Measurements from ENCODE around the gene WFIKKN2. TPM values are rescaled to one million over a fixed set of nuclear protein-coding genes. Genes with fewer than 3 reads are reported as not detected.

The WFIKKN2 gene
- total and polyA plus RNA-seq, 10 of the 15 experiments (the other 5 are each of a cell fraction or from before 2014, with no cell fraction given), result 0.06 TPM; not detected in 9

DNA sequence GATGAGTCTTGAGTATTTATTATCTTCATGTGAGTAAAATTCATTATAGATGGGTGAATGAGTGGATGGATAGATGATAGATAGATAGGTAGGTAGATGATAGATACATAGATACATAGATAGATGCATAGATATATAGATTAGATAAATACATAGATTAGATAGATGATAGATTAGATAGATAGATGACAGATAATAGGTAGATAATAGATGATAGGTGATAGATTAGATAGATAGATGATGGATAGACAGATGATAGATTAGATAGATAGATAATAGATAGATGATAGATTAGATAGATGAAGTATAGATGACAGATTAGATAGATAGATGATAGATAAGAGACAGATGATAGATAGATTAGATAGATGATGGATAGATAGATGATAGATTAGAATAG lies 21.8 kb upstream of the WFIKKN2 start:
- H2AFZ ChIP-seq (ENCODE audit: control insufficient read depth, low read depth, low read length), result no peak overlapping the region
- in situ Hi-C loops (cut with MboI), result no loop called here
- no peak overlapping the region for H3K4me3 ChIP-seq
- no peaks in the 10 kb centered on the region; a peak in 1 of 4 replicates for H3K27me3 ChIP-seq (replicated peaks in 1 of 2; ENCODE audit: control insufficient read depth in 2 of 2, insufficient read depth in 2 of 2, low read length in 1 of 2)
- no peaks in the 10 kb centered on the region; the same call in 1 of the 2 replicates for H3K4me1 ChIP-seq (ENCODE audit: control insufficient read depth, insufficient read depth, low read length)
- no peaks in the 10 kb centered on the region for H3K36me3 ChIP-seq (ENCODE audit: control insufficient read depth in 2 of 2, insufficient read depth in 2 of 2, low read length in 1 of 2)
- no peak overlapping the region for H3K9ac ChIP-seq (ENCODE audit: control insufficient read depth, insufficient read depth, low read length)
- BruUV-seq (replicated peaks), result no TSS peak
- ChIA-PET SMC1A (ENCODE audit: uncharacterized antibody, unreplicated experiment) (interaction anchor here (1.1 kb wide), 1 partner anchor 11 kb away, joined by 3 read pairs; no protein-coding TSS in a partner anchor), CTCF (no interaction called here), POLR2A (no interaction called here), RAD21 (ENCODE audit: unreplicated experiment) (no interaction called here)
- TF ChIP-seq ASH2L (IDR thresholded peaks at IDR 0.05; ENCODE audit: borderline replicate concordance, low read depth) (no peak), JUNB (IDR thresholded peaks at IDR 0.05) (no peak), POU2F2 (IDR thresholded peaks at IDR 0.05; ENCODE audit: borderline replicate concordance, low read depth, low read length) (no peak)
- H3K79me2 ChIP-seq (ENCODE audit: control insufficient read depth, insufficient read depth, low read length), result no peaks in the 10 kb centered on the region
- intact Hi-C loops (cut with micrococcal nuclease; ENCODE audit: unreplicated experiment), result no loop called here
- H3K4me2 ChIP-seq (ENCODE audit: control insufficient read depth, insufficient read depth), result no peak overlapping the region
- FAIRE-seq (no peak), DNase-seq (ENCODE audit: low read depth, low spot score) (no peak), ATAC-seq (no peak)
- H4K20me1 ChIP-seq (ENCODE audit: control insufficient read depth, insufficient read depth), result no peaks in the 10 kb centered on the region
- H3K27ac ChIP-seq (ENCODE audit: control insufficient read depth, insufficient read depth), result no peak overlapping the region
- no peaks in the 10 kb centered on the region for H3K9me3 ChIP-seq (replicated peaks; ENCODE audit: control insufficient read depth, insufficient read depth, low read length)

DNA sequence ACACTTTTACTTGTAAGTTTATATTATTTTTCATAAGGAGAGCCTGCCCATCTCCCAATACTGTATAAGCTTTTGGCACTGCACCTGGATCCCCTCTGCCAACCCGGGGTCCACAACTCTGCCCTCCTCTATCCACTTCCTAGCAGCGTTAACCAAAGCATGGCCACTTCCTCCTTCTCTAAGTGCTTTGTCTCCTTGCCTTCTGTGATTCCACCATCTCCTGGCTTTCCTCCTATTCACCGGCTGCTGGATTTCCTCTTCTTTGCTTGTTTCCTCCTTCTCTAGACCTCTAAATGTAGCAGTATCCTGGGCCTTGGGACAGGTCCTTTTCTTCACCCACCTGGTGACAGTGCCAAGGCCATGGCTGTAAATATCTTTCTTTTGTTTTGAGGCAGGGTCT lies 20.0 kb upstream of the WFIKKN2 start:
- DNase-seq (ENCODE audit: low read depth, low spot score), result no peak
- BruUV-seq (replicated peaks), result no TSS peak
- Histone ChIP-seq H3K4me1 (ENCODE audit: control insufficient read depth, insufficient read depth, low read length) (no peaks in the 10 kb centered on the region; the same call in 1 of the 2 replicates), H3K9me3 (replicated peaks; ENCODE audit: control insufficient read depth, insufficient read depth, low read length) (no peaks in the 10 kb centered on the region), H3K4me3 (no peak overlapping the region), H4K20me1 (ENCODE audit: control insufficient read depth, insufficient read depth) (no peaks in the 10 kb centered on the region), H3K9ac (ENCODE audit: control insufficient read depth, insufficient read depth, low read length) (no peak overlapping the region), H3K79me2 (ENCODE audit: control insufficient read depth, insufficient read depth, low read length) (no peaks in the 10 kb centered on the region), H3K36me3 (ENCODE audit: control insufficient read depth in 2 of 2, insufficient read depth in 2 of 2, low read length in 1 of 2) (no peaks in the 10 kb centered on the region), H3K27ac (ENCODE audit: control insufficient read depth, insufficient read depth) (no peak overlapping the region), H3K27me3 (replicated peaks in 1 of 2; ENCODE audit: control insufficient read depth in 2 of 2, insufficient read depth in 2 of 2, low read length in 1 of 2) (no peaks in the 10 kb centered on the region; a peak in 1 of 4 replicates), H3K4me2 (ENCODE audit: control insufficient read depth, insufficient read depth) (no peak overlapping the region), H2AFZ (ENCODE audit: control insufficient read depth, low read depth, low read length) (no peak overlapping the region)
- ATAC-seq, result no peak
- RAD21 ChIA-PET (ENCODE audit: unreplicated experiment), result no interaction called here
- no peak for FAIRE-seq
- POLR2A ChIA-PET, result no interaction called here
- in situ Hi-C loops (cut with MboI), result no loop called here
- CTCF ChIA-PET, result interaction anchor here (0.6 to 4.3 kb wide), 7 partner anchors 8 to 260 kb away, joined by 3 to 30 read pairs (median 3); no protein-coding TSS in a partner anchor
- SMC1A ChIA-PET (ENCODE audit: uncharacterized antibody, unreplicated experiment), result interaction anchor here (0.8 kb wide), 1 partner anchor 38 kb away, joined by 3 read pairs; no protein-coding TSS in a partner anchor
- 0% methylated on average over 3 of the region's 3 CpGs for WGBS (ENCODE audit: insufficient coverage, insufficient replicate concordance, low lambda C conversion rate, missing lambda C conversion rate)
- intact Hi-C loops (cut with micrococcal nuclease; ENCODE audit: unreplicated experiment), result no loop called here
- TF ChIP-seq ZZZ3 (IDR thresholded peaks at IDR 0.05; ENCODE audit: control insufficient read depth, insufficient read length, low read depth) (no peak), SREBF2 (IDR thresholded peaks at IDR 0.05; ENCODE audit: low read length) (no peak), ZNF274 (IDR thresholded peaks at IDR 0.05; ENCODE audit: insufficient read depth, insufficient read length) (no peak), STAT3 (IDR thresholded peaks at IDR 0.05; ENCODE audit: low read depth, low read length) (no peak), NRF1 (conservative IDR thresholded peaks at IDR 0.05; ENCODE audit: low read depth, low read length) (no peak), SMAD5 (IDR thresholded peaks at IDR 0.05; ENCODE audit: low read depth) (no peak), POLR2A (IDR thresholded peaks at IDR 0.05; ENCODE audit: low read depth, low read length) (no peak), TBL1XR1 (IDR thresholded peaks at IDR 0.05; ENCODE audit: low read depth, low read length) (no peak)
- TF ChIP-seq, protein P1, sequence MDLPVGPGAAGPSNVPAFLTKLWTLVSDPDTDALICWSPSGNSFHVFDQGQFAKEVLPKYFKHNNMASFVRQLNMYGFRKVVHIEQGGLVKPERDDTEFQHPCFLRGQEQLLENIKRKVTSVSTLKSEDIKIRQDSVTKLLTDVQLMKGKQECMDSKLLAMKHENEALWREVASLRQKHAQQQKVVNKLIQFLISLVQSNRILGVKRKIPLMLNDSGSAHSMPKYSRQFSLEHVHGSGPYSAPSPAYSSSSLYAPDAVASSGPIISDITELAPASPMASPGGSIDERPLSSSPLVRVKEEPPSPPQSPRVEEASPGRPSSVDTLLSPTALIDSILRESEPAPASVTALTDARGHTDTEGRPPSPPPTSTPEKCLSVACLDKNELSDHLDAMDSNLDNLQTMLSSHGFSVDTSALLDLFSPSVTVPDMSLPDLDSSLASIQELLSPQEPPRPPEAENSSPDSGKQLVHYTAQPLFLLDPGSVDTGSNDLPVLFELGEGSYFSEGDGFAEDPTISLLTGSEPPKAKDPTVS (IDR thresholded peaks at IDR 0.05; ENCODE audit: low read depth, low read length), result no peak
- TF ChIP-seq, protein P2, sequence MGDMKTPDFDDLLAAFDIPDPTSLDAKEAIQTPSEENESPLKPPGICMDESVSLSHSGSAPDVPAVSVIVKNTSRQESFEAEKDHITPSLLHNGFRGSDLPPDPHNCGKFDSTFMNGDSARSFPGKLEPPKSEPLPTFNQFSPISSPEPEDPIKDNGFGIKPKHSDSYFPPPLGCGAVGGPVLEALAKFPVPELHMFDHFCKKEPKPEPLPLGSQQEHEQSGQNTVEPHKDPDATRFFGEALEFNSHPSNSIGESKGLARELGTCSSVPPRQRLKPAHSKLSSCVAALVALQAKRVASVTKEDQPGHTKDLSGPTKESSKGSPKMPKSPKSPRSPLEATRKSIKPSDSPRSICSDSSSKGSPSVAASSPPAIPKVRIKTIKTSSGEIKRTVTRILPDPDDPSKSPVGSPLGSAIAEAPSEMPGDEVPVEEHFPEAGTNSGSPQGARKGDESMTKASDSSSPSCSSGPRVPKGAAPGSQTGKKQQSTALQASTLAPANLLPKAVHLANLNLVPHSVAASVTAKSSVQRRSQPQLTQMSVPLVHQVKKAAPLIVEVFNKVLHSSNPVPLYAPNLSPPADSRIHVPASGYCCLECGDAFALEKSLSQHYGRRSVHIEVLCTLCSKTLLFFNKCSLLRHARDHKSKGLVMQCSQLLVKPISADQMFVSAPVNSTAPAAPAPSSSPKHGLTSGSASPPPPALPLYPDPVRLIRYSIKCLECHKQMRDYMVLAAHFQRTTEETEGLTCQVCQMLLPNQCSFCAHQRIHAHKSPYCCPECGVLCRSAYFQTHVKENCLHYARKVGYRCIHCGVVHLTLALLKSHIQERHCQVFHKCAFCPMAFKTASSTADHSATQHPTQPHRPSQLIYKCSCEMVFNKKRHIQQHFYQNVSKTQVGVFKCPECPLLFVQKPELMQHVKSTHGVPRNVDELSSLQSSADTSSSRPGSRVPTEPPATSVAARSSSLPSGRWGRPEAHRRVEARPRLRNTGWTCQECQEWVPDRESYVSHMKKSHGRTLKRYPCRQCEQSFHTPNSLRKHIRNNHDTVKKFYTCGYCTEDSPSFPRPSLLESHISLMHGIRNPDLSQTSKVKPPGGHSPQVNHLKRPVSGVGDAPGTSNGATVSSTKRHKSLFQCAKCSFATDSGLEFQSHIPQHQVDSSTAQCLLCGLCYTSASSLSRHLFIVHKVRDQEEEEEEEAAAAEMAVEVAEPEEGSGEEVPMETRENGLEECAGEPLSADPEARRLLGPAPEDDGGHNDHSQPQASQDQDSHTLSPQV (IDR thresholded peaks at IDR 0.05), result no peak

Measured in GM12878 (cell line).